22Rv1 (cell line): ENCODE data around the gene NUP93.

Experiments used
- ZFX ChIP-seq: fragments of 450-650 bp; IDR thresholded peaks from 2 replicates; pipeline ENCODE4 v1.6.1; 2017; ENCODE audit warnings: antibody characterized with exemption, borderline replicate concordance
- TF ChIP-seq, protein P1 (sequence below): fragments of 450-650 bp; IDR thresholded peaks from 2 replicates; pipeline ENCODE4 v1.5.1; 2017; ENCODE audit warnings: mild to moderate bottlenecking

DNA sequence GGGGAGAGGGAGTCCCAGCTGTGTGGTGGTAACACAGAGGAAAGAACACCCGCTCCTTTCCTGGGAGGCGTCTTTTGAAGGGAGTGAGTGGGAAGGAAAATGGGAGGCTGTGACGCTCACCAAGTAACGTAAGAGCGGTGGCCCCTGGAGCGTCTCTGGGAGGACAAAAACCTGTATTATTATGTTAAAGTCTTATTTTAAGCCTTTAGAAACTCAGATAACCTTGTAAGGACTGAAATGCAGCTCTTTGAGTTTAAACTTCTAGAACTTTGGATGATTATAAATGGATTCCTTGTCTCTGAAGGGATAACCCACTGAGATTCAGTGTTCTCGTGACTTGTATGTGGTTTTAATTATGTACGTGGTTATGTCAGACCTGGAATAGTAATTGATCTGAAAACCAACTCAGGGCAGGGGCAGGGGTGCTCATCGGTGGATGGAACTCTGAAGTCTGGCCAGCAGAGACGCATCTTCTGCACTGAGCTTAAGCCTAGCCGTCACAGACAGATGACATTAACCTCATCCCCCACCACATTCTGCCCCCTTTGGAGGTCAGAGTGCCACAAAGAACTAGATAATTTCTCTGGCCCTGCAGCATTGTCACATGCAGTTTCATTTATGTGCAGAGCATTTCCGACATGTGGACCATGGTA is 93.3 kb downstream of the NUP93 start:
- TF ChIP-seq, protein P1, sequence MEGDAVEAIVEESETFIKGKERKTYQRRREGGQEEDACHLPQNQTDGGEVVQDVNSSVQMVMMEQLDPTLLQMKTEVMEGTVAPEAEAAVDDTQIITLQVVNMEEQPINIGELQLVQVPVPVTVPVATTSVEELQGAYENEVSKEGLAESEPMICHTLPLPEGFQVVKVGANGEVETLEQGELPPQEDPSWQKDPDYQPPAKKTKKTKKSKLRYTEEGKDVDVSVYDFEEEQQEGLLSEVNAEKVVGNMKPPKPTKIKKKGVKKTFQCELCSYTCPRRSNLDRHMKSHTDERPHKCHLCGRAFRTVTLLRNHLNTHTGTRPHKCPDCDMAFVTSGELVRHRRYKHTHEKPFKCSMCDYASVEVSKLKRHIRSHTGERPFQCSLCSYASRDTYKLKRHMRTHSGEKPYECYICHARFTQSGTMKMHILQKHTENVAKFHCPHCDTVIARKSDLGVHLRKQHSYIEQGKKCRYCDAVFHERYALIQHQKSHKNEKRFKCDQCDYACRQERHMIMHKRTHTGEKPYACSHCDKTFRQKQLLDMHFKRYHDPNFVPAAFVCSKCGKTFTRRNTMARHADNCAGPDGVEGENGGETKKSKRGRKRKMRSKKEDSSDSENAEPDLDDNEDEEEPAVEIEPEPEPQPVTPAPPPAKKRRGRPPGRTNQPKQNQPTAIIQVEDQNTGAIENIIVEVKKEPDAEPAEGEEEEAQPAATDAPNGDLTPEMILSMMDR: no peak
- TF ChIP-seq ZFX: no peak
